GM06990 (cell line): Measurements from ENCODE around the gene ID3.

Source experiments
- DNase-seq: peaks from one replicate; pipeline ENCODE4 v3.0.0-alpha.2; 2011; ENCODE audit not compliant: insufficient read length; ENCODE audit errors: extremely low read depth
- H3K27me3 ChIP-seq: replicated peaks from 2 replicates; pipeline ENCODE4 v1.6.0; 2011; ENCODE audit warnings: low read length; ENCODE audit not compliant: control insufficient read depth, insufficient read depth
- H3K36me3 ChIP-seq: 2 replicates; pipeline ENCODE4 v1.5.1; 2011; ENCODE audit warnings: low read length; ENCODE audit not compliant: control insufficient read depth, insufficient read depth
- H3K4me3 ChIP-seq: replicated peaks from 2 replicates; pipeline ENCODE4 v1.5.1; 2011; ENCODE audit warnings: low read depth, mild to moderate bottlenecking, control low read depth, low read length
- CTCF ChIP-seq: IDR thresholded peaks from 2 replicates; pipeline ENCODE4 v1.5.1; 2011; ENCODE audit warnings: low read length, control low read depth, mild to moderate bottlenecking, inconsistent platforms; ENCODE audit not compliant: insufficient read depth, poor library complexity, severe bottlenecking

ID3 gene

DNA sequence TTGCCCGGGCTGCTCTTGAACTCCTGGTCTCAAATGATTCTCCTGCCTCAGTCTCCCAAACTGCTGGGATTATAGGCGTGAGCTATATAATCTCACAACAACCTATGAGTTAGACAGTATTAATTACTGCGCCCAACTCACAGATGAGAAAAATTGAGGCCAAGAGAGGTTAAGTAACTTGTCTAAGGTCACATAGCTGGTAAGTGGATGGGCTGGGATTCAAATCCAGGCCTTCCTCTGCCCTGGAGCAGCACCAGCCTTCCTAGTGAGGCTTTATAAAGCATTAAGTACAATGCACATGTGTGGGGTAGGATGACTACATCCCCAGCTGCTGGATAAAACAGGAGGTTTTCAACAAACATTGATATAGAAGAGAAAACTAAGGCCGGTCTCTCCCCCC lies 43.4 kb downstream of the ID3 start:
- Histone ChIP-seq H3K36me3 (peaks cover 20% of the 10 kb centered on the region), H3K4me3 (no peak overlapping the region), H3K27me3 (no peaks in the 10 kb centered on the region)
- TF ChIP-seq CTCF, result no peak
- DNase-seq, result no peak

- TF ChIP-seq CTCF, result no peak
- Histone ChIP-seq H3K4me3 (no peak overlapping the region), H3K36me3 (peaks cover 25% of the 10 kb centered on the region), H3K27me3 (no peaks in the 10 kb centered on the region)
- DNase-seq, result no peak
Observed at GRCh38 chr1:23514111-23514679, 45.1 kb downstream of the ID3 start.

DNA sequence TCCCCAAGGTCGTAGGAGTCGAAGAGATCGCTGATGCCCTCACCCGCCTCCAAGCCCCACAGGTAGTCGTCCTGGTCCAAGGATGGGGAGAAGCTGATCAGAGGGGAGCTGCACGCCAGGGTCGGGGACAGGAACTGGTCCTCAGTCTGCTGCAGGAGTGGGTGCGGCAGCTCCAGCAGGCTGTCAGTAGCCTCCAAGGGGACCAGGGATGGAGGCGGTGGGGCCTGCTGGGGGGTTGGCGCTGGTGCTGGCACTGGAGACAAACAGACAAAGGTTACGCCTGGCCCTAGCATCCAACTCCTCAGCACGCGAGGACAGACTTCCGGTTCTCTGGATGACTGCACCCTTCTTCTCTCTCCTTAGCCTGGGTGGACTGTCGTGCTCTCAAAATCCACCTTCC lies 49.4 kb downstream of the ID3 start:
- no peaks in the 10 kb centered on the region for H3K27me3 ChIP-seq
- peaks cover 16% of the 10 kb centered on the region for H3K36me3 ChIP-seq
- DNase-seq, result no peak
- TF ChIP-seq CTCF, result no peak
- H3K4me3 ChIP-seq, result no peak overlapping the region
